GM18505 (cell line): ENCODE results near the gene ANGPTL3.
"Not testable (repeated sequence)": the region's sequence is repeated elsewhere in the genome, so short reads cannot be mapped to it uniquely, and the experiment has no call there.

ENCODE experiments used
- ATAC-seq: cut with Tn5 transposase; IDR thresholded peaks from one replicate; pipeline ENCODE4 v1.9.1; 2021; ENCODE audit not compliant: unreplicated experiment
- POLR2A ChIP-seq: IDR thresholded peaks from 4 replicates; pipeline ENCODE4 v1.6.1; 2011; ENCODE audit warnings: borderline replicate concordance; ENCODE audit not compliant: insufficient read depth, insufficient read length; ENCODE audit errors: extremely low read depth

ANGPTL3 gene

DNA sequence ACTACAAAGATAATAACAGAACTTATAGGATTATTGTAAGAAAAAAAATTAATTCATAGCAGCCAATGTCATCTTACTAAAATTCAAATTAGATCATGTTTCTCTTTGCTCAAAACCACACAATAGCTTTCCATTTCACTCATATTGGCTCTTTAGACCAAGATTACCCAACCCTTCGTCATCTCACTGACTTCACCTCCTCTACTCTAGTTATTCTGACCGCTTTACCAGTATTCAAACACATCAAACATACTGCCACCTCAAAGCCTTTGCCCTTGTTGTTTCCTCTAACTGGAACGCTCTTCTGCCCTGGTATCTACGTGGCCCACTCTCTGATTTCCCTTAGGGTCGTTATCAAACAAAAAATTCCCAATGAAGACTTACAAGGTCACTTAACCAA lies 1.7 kb downstream of the ANGPTL3 start:
- TF ChIP-seq POLR2A, result no peak
- no peak for ATAC-seq

DNA sequence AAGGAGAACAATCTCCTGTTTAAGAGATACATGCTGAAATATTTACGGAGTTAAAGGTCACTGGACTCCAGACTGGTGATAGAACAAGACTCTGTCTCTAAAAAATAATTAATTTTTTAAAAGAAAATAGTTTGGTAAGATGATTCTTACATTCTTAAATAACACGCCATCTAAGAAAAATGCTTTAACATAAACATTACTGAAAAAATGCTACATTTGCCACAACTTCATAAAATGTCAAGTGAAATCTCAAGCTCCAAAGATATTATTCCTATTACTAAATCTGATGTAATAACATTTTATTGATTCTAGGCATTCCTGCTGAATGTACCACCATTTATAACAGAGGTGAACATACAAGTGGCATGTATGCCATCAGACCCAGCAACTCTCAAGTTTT lies 4.1 kb downstream of the ANGPTL3 start:
- TF ChIP-seq POLR2A, result no peak
- no peak for ATAC-seq

DNA sequence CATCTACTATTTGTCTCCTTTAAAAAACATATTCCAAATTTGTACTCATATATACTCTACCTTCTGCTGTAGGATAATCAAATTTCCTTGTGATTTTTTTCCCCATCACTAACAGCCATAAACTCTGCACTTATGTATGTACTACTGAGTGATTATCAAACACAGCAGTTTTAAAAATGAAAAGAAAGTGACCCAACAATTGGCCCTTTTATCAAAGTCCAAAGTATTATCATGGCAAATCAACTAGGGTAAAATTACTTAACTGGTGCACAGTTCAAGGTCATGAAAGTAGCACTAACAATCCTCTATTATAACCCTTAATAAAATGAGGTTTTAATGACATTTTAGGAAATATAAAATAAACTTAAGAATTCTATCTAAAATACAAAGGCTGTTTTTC lies 11.6 kb downstream of the ANGPTL3 start:
- ATAC-seq, result no peak
- no peak for TF ChIP-seq POLR2A

DNA sequence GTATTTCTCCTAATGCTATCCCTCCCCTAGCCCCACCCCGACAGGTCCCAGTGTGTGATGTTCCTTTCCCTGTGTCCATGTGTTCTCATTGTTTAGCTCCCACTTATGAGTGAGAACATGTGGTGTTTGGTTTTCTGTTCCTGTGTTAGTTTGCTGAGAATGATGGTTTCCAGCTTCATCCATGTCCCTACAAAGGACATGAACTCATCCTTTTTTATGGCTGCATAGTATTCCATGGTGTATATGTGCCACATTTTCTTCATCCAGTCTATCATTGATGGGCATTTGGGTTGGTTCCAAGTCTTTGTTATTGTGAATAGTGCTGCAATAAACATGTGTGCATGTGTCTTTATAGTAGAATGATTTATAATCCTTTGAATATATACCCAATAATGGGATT lies 13.3 kb downstream of the ANGPTL3 start:
- ATAC-seq, result not testable (repeated sequence)

DNA sequence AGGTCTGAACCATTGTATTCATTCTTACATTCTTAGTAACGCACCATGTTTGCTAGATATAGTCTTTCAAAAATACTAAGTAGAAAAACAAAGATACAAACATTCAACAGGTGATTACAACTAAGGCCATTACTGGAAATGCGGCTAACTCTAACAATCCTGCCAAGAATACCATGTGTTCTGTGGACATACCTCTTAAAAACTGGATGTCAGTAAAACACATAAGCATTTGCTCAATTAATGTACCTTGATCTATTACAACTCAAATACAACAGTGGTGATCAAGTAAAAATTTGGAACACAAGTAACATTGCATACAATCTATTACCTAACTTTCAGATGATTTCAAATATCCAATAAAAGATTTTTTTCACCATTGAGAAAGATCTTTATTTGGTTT lies 15.4 kb downstream of the ANGPTL3 start:
- TF ChIP-seq POLR2A, result no peak
- no peak for ATAC-seq

DNA sequence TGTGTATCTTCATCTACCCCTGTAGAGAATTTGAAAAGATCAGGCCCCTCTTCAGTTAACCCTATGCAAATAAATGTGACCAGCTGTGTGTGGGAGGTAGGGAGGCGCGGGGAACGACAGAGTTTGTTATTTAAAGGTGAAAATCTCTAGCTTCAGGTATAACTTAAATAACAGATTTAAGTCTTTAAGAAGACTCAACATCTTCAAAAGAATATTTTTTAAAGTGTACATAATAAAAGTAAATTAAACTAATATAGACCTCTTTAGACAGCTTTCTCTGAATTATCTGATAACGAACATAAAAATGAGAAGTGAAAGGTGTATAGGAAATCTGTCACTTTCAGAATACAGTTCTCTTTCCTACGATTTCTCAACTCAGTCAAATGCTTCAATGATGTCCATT lies 16.0 kb downstream of the ANGPTL3 start:
- TF ChIP-seq POLR2A, result no peak
- ATAC-seq, result peak; percentile 94

DNA sequence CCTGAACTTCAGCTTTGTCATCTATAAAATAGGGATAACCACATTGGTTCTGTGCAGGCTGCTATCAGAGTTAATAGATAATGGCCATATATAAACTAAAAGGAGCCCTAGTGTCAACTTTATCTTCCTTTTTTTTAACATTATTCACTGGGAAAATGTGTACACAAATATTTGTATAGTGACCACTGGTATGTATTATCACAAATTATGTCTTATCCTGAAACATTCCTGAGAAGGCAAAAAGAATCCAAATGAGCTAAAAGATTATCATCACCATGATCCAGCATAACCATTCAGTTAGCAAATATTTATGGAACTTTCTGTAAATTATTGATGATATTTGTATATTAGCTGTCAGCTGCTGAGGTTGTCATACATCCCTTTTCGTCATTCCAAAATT lies 16.6 kb downstream of the ANGPTL3 start:
- TF ChIP-seq POLR2A, result no peak
- ATAC-seq, result no peak

DNA sequence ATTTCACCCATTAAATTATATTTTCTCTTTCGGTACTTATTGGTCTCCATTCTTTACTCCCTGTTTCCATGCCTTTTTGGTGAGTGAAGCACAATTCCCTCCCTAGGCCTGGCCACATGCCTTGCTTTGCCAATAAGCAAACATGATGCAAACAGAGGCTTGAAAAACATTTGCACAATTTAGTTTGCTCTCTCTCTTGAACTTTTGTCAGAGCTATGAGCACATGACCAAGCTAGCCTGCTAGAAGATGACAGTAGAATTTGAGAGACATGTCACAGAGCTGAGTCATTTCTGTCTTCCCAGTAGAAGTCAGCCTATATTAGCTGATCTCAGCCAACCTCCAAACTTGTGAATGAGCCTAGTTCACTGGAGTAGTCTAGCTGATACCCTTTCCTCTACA lies 24.6 kb downstream of the ANGPTL3 start:
- peak; percentile 92 for ATAC-seq
- no peak for TF ChIP-seq POLR2A

DNA sequence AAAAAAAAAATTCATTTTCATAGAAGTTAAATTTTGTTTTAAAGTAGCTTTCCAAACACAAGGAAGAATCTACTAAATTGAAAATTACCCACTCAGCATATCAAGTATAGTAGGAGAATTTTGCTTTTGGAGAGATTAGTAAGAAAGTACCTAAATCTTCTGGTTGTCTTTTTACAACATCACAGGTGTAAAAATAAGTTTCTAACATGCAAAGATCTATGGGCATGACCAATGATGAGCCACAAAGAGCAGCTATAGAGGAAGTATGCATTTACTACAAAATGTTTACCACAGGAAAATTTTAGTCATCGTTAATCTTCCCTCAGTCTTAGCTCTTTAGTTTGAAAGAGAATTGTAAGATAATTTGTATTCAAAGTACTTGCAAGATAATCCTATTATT lies 28.1 kb downstream of the ANGPTL3 start:
- TF ChIP-seq POLR2A, result no peak
- peak; percentile 60 for ATAC-seq

DNA sequence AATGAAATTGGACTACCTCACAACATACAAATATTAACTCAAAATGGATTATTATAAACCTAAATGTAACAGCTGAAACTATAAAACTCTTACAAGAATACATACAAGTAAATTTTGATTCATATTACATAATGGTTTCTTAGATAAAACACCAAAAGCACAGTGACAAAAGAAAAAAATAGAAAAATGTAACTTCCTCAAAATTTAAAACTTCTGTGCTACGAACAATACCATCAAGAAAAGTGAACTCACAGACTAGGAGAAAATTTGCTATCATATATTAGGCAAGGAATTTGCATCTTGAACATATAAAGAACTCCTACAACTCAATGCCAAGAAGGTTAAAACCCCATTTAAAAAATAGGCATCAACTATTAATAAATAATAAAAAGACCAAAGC lies 31.2 kb downstream of the ANGPTL3 start:
- no peak for ATAC-seq
- TF ChIP-seq POLR2A, result no peak

DNA sequence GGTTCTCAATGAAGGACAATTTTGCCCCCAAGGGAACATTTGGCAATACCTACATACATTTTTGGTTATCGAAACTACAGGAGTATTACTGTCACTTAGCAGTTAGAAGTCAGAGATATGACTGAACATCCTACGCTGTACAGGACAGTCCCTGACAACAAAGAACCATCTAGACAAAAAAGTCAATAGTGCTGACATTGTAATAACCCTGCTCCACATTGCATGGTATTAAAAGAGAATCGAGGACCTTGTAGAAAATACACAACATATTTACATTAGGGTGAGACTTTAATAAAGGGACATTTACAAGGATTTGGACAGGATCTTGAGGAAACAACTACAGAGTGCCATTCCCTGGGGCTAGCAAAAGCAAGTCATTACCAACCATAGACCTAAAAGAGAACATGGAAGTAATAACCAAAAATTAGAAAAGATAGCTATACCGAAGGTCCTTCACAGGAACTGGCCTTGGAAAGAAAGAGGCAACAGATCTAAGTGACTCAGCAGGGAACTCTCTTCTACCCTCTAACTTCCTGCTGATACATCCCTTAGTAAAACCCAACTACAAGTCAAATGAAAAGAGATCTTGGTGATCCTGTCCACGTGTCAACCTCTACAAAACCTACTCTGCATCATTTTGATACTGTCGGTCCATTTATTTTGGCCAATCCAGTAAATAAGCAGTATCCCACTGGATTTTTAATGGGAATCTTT lies 40.2 kb downstream of the ANGPTL3 start:
- TF ChIP-seq POLR2A, result no peak
- no peak for ATAC-seq

DNA sequence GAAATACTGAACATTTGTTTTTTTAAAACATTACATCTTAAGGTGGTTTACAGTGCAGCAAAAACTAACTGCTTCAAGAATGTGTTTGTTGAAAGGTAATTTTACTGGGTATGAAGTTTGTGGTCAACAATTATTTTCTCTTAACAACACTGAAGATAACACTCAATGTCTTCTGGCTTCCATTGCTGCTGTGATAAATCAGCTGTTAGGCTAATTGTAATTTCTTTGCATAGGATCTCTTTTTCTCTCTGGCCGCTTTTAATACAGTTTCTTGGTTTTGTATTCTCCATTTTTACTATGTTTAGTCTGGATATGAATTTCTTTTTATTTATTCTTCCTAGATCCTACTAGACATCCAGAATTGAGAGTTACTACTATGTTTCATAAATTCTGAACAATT lies 46.0 kb downstream of the ANGPTL3 start:
- ATAC-seq, result no peak

DNA sequence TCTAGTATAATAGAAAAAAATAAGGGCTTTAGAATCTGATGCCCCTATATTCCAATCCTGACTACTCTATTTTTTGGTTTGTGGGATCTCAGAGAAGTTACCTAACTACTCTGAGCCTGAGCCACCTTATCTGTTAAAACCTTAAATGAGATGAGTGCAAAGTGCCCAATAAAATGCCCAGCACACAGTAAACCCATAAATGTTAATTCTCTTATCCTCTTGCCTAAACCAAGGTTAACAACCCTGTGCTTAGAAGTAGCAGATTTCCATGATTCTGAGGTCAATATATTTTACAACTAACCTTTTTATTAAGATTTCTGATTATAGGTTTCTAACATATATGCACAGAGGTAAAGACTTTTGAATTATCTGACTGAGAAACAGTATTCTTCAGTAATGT lies 55.1 kb downstream of the ANGPTL3 start:
- TF ChIP-seq POLR2A, result no peak
- ATAC-seq, result no peak

More for the DNA sequence above, 46.0 kb downstream of the ANGPTL3 start:
- TF ChIP-seq POLR2A, result no peak

DNA sequence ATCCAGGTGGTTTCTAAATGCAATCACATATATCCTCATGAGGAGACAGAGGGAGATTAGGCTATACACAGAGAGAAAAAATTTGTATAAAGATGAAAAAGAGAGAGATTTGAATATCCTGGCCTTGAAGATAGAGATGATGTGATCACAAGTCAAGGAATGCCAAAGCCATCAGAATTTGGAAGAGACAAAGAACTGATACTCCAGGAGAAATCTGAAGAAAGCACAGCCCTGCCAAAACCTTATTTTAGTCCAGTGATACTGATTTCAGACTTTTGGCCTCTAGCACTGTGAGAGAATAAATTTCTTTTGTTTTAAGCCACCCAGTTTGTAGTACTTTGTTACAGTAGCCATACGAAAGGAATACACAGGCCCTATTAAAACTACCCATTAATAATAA lies 57.4 kb downstream of the ANGPTL3 start:
- no peak for TF ChIP-seq POLR2A

More for the DNA sequence above, 57.4 kb downstream of the ANGPTL3 start:
- no peak for ATAC-seq
